ENCODE data around the gene RAB37. TPM values are rescaled to one million over a fixed set of nuclear protein-coding genes. Genes with fewer than 3 reads are reported as not detected.

RAB37 gene
- total RNA-seq, 1 experiment from 2014 or later: 2.5 TPM

DNA sequence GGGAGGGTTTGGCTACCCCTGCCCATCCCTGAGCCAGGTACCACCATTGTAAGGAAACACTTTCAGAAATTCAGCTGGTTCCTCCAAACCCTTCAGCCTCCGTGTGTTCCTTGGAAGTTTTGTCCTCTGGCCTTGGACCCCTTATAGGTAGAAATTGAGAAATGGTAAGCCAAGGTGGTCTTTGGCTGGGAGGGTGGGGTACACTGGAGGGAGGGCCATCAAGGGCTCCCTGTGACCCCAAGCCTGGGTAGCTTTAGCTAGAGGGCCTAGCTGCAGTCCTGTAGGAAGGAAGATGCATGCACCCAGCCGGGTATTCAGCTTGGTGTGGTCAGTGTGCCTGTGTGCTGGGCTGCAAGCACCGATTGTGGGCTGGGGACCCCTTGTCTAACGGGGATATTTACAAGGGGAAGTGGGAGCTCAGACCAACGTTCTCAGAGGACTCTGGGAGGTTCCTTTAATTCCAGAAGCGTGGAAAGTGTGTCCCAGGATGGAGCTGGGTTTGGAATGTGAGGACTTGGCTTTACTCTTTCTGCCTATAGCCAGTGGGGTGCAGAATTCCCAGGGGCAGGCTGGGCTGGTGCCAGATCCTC, 32.3 kb downstream of the RAB37 start:
- Mint-ChIP-seq H3K4me3 (no peak overlapping the region), H3K27me3 (ENCODE audit: low read depth) (no peaks in the 10 kb centered on the region), H3K27ac (peak overlapping the region in 1 of 3 experiments; percentile 77; a peak in 1 of 7 replicates), H3K36me3 (ENCODE audit: insufficient read depth in 1 of 3, low read depth in 3 of 3) (peaks cover 33 to 66% (median 63%) of the 10 kb centered on the region in 3 experiments; a peak in 6 of 7 replicates), H3K9me3 (no peaks in the 10 kb centered on the region), H3K4me1 (peaks cover 9 to 23% of the 10 kb centered on the region in 2 experiments)
- no peak for TF ChIP-seq CTCF (conservative IDR thresholded peaks at IDR 0.05)
- Histone ChIP-seq H3K18ac (ENCODE audit: insufficient read length, low read depth, low read length) (no peak overlapping the region), H2AK5ac (ENCODE audit: insufficient read length, low read length) (no peak overlapping the region), H3K79me2 (ENCODE audit: insufficient read depth, low read length) (no peaks in the 10 kb centered on the region), H2BK5ac (ENCODE audit: insufficient read length, low read length) (no peak overlapping the region), H2BK15ac (ENCODE audit: low read depth, low read length) (no peak overlapping the region), H4K20me1 (ENCODE audit: control insufficient read depth, insufficient read depth, insufficient read length) (no peaks in the 10 kb centered on the region), H4K91ac (ENCODE audit: insufficient read length, low read depth, low read length) (no peak overlapping the region), H3T11ph (ENCODE audit: low read length) (no peak overlapping the region), H3K27me3 (ENCODE audit: insufficient read depth, low read length) (no peaks in the 10 kb centered on the region), H3K9me3 (ENCODE audit: control insufficient read depth, low read depth, low read length) (no peaks in the 10 kb centered on the region), H3K4me1 (ENCODE audit: insufficient read depth, low read length) (no peaks in the 10 kb centered on the region), H3K9ac (ENCODE audit: extremely low read depth, insufficient read length, low read length) (no peak overlapping the region), H2BK20ac (ENCODE audit: low read depth, low read length, poor library complexity, severe bottlenecking) (no peak overlapping the region), H3K14ac (ENCODE audit: insufficient read depth, low read length) (no peak overlapping the region), H3K23me2 (ENCODE audit: insufficient read length, low read depth, low read length, poor library complexity, severe bottlenecking) (no peaks in the 10 kb centered on the region), H2AFZ (ENCODE audit: low read length) (no peak overlapping the region), H3K23ac (ENCODE audit: insufficient read length, low read depth, low read length) (no peak overlapping the region), H2BK120ac (ENCODE audit: low read depth, low read length, poor library complexity, severe bottlenecking) (no peak overlapping the region), H2BK12ac (ENCODE audit: insufficient read length, low read depth, low read length) (no peak overlapping the region), H4K5ac (ENCODE audit: insufficient read length, low read depth, low read length) (no peak overlapping the region), H3K56ac (ENCODE audit: insufficient read length, low read depth, low read length) (no peak overlapping the region), H3K79me1 (ENCODE audit: insufficient read depth, low read depth, low read length, poor library complexity, severe bottlenecking) (no peaks in the 10 kb centered on the region), H3K27ac (ENCODE audit: insufficient read length, low read depth, low read length) (no peak overlapping the region), H3K4me2 (ENCODE audit: insufficient read depth, insufficient read length, low read length) (no peak overlapping the region), H3K4ac (ENCODE audit: low read depth, low read length) (no peak overlapping the region), H4K8ac (replicated peaks; ENCODE audit: insufficient read length, low read depth, low read length) (no peak overlapping the region)
- DNase-seq: no peak
- no CpG with 5 or more reads among the region's 6 CpGs for WGBS (ENCODE audit: extremely low coverage, insufficient read length, low lambda C conversion rate)

Data from H9 (cell line).